Measurements from ENCODE around the gene AP5S1. TPM values are rescaled to one million over a fixed set of nuclear protein-coding genes. Genes with fewer than 3 reads are reported as not detected.

AP5S1 gene
- total RNA-seq, 1 experiment from 2014 or later: 2.8 TPM

GRCh38 chr20:3863317-3863716 is 43.0 kb downstream of the AP5S1 start:
- H3K36me3 Mint-ChIP-seq: peaks cover 41% of the 10 kb centered on the region
- no peaks in the 10 kb centered on the region for H3K4me1 Mint-ChIP-seq

GRCh38 chr20:3864518-3864917 is 44.2 kb downstream of the AP5S1 start:
- no peak overlapping the region for H3K4me3 Mint-ChIP-seq
- ChIA-PET POLR2A (no interaction called here), CTCF (interaction anchor here (1.0 kb wide), 1 partner anchor 10 kb away, joined by 3 read pairs; no protein-coding TSS in a partner anchor)
- H3K4me1 Mint-ChIP-seq: no peaks in the 10 kb centered on the region
- no peak overlapping the region for H3K27ac Mint-ChIP-seq
- DNase-seq (ENCODE audit: low spot score): no peak
- H3K36me3 Mint-ChIP-seq: peaks cover 39% of the 10 kb centered on the region
- H3K9me3 Mint-ChIP-seq: peaks cover 5% of the 10 kb centered on the region
- H3K27me3 Mint-ChIP-seq (ENCODE audit: low read depth): no peaks in the 10 kb centered on the region
- no peak for ATAC-seq
- TF ChIP-seq SP1 (CRISPR knock-in tag; conservative IDR thresholded peaks at IDR 0.05) (no peak), NFYB (CRISPR knock-in tag; conservative IDR thresholded peaks at IDR 0.05; ENCODE audit: low read depth) (no peak), ZNF532 (CRISPR knock-in tag; IDR thresholded peaks at IDR 0.05; ENCODE audit: borderline replicate concordance) (no peak), GRHL2 (CRISPR knock-in tag; IDR thresholded peaks at IDR 0.05; ENCODE audit: insufficient replicate concordance, severe bottlenecking) (no peak), MXD4 (CRISPR knock-in tag; IDR thresholded peaks at IDR 0.05; ENCODE audit: borderline replicate concordance) (no peak), ATF3 (CRISPR knock-in tag; conservative IDR thresholded peaks at IDR 0.05) (no peak), HMGA2 (CRISPR knock-in tag; IDR thresholded peaks at IDR 0.05) (no peak)
- TF ChIP-seq, protein P1, sequence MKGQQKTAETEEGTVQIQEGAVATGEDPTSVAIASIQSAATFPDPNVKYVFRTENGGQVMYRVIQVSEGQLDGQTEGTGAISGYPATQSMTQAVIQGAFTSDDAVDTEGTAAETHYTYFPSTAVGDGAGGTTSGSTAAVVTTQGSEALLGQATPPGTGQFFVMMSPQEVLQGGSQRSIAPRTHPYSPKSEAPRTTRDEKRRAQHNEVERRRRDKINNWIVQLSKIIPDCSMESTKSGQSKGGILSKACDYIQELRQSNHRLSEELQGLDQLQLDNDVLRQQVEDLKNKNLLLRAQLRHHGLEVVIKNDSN (CRISPR knock-in tag; IDR thresholded peaks at IDR 0.05): no peak
- TF ChIP-seq, protein P2, sequence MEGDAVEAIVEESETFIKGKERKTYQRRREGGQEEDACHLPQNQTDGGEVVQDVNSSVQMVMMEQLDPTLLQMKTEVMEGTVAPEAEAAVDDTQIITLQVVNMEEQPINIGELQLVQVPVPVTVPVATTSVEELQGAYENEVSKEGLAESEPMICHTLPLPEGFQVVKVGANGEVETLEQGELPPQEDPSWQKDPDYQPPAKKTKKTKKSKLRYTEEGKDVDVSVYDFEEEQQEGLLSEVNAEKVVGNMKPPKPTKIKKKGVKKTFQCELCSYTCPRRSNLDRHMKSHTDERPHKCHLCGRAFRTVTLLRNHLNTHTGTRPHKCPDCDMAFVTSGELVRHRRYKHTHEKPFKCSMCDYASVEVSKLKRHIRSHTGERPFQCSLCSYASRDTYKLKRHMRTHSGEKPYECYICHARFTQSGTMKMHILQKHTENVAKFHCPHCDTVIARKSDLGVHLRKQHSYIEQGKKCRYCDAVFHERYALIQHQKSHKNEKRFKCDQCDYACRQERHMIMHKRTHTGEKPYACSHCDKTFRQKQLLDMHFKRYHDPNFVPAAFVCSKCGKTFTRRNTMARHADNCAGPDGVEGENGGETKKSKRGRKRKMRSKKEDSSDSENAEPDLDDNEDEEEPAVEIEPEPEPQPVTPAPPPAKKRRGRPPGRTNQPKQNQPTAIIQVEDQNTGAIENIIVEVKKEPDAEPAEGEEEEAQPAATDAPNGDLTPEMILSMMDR (IDR thresholded peaks at IDR 0.05): no peak
- TF ChIP-seq, protein P3, sequence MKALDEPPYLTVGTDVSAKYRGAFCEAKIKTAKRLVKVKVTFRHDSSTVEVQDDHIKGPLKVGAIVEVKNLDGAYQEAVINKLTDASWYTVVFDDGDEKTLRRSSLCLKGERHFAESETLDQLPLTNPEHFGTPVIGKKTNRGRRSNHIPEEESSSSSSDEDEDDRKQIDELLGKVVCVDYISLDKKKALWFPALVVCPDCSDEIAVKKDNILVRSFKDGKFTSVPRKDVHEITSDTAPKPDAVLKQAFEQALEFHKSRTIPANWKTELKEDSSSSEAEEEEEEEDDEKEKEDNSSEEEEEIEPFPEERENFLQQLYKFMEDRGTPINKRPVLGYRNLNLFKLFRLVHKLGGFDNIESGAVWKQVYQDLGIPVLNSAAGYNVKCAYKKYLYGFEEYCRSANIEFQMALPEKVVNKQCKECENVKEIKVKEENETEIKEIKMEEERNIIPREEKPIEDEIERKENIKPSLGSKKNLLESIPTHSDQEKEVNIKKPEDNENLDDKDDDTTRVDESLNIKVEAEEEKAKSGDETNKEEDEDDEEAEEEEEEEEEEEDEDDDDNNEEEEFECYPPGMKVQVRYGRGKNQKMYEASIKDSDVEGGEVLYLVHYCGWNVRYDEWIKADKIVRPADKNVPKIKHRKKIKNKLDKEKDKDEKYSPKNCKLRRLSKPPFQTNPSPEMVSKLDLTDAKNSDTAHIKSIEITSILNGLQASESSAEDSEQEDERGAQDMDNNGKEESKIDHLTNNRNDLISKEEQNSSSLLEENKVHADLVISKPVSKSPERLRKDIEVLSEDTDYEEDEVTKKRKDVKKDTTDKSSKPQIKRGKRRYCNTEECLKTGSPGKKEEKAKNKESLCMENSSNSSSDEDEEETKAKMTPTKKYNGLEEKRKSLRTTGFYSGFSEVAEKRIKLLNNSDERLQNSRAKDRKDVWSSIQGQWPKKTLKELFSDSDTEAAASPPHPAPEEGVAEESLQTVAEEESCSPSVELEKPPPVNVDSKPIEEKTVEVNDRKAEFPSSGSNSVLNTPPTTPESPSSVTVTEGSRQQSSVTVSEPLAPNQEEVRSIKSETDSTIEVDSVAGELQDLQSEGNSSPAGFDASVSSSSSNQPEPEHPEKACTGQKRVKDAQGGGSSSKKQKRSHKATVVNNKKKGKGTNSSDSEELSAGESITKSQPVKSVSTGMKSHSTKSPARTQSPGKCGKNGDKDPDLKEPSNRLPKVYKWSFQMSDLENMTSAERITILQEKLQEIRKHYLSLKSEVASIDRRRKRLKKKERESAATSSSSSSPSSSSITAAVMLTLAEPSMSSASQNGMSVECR (CRISPR knock-in tag; IDR thresholded peaks at IDR 0.05; ENCODE audit: borderline replicate concordance): no peak

More at GRCh38 chr20:3863317-3863716, 43.0 kb downstream of the AP5S1 start:
- H3K9me3 Mint-ChIP-seq: peaks cover 5% of the 10 kb centered on the region
- ATAC-seq (no peak), DNase-seq (ENCODE audit: low spot score) (no peak)
- H3K4me3 Mint-ChIP-seq: no peak overlapping the region
- ChIA-PET CTCF (no interaction called here), POLR2A (no interaction called here)
- no peaks in the 10 kb centered on the region for H3K27me3 Mint-ChIP-seq (ENCODE audit: low read depth)
- TF ChIP-seq FOXK1 (CRISPR knock-in tag; IDR thresholded peaks at IDR 0.05) (no peak), AFF4 (CRISPR knock-in tag; IDR thresholded peaks at IDR 0.05; ENCODE audit: borderline replicate concordance) (no peak)
- TF ChIP-seq, protein P4, sequence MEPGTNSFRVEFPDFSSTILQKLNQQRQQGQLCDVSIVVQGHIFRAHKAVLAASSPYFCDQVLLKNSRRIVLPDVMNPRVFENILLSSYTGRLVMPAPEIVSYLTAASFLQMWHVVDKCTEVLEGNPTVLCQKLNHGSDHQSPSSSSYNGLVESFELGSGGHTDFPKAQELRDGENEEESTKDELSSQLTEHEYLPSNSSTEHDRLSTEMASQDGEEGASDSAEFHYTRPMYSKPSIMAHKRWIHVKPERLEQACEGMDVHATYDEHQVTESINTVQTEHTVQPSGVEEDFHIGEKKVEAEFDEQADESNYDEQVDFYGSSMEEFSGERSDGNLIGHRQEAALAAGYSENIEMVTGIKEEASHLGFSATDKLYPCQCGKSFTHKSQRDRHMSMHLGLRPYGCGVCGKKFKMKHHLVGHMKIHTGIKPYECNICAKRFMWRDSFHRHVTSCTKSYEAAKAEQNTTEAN (CRISPR knock-in tag; IDR thresholded peaks at IDR 0.05): no peak
- H3K27ac Mint-ChIP-seq: no peak overlapping the region

All from WTC11 (cell line).